SK-MEL-5 (cell line): ENCODE data around the gene FAM170B. TPM values are rescaled to one million over a fixed set of nuclear protein-coding genes. Genes with fewer than 3 reads are reported as not detected.

Source experiments
- DNase-seq: peaks from one replicate; pipeline ENCODE4 v3.0.0-alpha.2; 2016; ENCODE audit warnings: low read depth, low spot score
- in situ Hi-C: cut with HindIII; loops from 2 replicates; pipeline ENCODE4 v1.10.0; 2016; ENCODE audit warnings: low sequenced_read_pairs, high pct_unique_total_duplicates, low pct_unique_long_range_greater_than_20kb
- total RNA-seq: library from RNA; depleted of rRNA; stranded (reverse); fragments of >200 nt; shearing (Covaris generic); gene quantifications from 2 replicates; pipeline ENCODE4 v1.2.3, GENCODE V29; 2014

Gene FAM170B
- total RNA-seq, 1 experiment from 2014 or later = not detected

DNA sequence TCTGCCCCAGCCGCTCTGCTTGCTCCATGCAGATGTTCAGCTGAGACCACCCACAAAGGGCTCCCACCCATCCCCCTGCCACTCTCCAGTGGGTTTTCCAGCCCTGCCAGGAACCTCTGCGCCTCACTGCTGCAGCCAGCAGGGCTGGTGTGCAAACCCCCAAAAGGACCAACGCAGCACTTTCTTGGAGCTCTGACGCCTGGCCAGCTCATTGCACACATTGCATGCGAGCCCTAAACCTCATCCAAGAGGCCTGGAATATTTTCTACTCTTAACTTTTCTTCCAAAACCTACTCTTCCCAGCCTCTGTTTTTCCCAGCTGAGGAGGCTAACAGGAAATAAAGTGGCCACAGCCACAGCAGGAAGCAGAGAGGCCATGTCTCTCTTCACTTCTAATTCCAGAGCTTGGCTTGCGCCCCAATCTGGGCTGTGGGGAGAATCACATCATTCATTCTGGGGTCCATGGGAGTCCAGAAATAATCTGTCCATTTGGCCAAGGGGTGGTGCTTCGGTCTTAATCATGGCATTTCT lies 4.6 kb upstream of the FAM170B start:
- no peak for DNase-seq
- in situ Hi-C loops = no loop called here

DNA sequence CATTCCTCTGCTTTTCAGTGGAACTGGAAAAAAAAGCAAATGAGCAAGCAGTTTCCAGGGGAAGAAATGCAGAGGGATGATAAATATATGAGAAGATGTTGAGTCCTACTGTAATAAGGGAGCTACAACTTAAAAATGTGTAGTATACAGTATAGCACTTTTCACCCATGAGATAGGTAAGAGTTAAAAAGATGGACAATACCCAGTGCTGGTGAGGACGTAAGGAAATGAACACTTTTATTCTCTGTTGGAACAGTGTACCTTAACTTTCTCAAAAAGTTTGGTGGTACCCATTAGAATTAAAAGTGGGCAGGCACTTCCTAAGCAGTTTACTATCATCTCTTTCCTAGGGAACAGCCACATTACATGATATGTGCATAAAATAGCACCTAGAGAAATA lies 2.7 kb upstream of the FAM170B start:
- in situ Hi-C loops = no loop called here
- DNase-seq = no peak

DNA sequence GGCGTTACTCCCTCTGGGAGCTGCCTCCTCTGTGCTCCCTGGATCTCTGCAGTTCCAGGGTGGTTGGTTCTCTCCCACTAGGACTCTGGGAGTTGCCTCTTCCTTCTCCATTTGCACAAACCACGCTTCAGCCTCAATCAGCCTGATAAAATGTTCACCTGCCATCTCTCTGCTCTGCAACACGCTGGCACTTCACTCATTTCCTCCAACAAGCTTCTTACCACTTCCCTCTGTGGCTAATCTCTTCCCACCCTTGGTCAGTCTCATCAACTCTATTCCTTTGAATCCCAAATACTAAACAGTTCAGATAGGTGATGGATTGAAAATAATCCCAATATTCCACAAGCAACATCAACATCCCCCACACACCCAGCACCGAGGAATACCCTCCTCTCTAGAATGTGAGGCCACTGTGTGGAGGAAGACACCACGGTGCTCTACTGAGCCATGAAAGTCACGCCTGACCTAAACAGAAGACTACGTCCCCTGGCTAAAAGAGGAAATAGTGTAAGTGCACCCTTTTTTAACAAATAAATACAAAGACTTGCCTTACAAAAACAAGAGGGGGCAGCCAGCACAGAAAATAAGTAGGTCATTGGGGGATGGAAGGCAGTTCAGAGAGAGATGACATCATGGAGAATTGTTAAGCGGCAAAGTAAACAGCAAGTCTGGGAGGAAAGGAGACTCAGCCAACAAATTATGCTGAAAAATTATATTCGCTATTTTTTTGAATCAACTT lies 1.9 kb upstream of the FAM170B start:
- no peak for DNase-seq

DNA sequence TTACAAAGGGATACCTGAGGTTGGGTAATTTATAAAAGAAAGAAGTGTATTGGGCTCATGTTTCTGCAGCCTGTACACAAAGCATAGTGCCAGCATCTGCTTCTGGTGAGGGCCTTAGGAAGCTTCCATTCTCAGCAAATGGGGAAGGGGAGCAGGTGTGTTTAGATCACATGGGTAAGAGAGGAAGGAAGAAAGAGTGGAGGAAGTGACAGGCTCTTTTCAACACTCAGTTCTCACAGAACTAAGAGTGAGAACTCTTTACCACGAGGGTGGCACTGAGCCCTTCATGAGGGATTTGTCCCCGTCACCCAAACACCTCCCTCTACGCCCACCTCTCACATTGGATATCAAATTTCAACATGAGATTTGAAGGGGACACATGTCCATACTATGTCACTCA lies 506 bp upstream of the FAM170B start:
- in situ Hi-C loops = no loop called here
- DNase-seq = no peak

More for the DNA sequence above, 1.9 kb upstream of the FAM170B start:
- in situ Hi-C loops = no loop called here

DNA sequence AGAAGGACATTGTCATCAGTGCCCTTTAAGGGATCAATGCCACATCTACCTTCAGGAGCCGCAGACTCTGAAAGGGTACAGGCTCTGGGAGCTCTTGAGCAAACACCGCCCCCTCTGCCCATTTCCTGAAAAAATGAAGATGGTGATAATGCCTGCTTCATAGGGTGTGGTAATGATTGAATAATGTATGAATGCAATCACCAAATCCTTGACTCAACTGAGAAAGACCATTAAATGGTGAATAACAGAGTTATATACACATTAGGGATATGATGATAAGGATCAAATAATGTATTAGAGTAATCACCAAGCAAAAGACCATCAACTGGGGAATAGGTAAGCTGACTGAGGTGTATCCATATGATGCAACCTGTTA lies 1.5 kb downstream of the FAM170B start:
- in situ Hi-C loops = no loop called here
- DNase-seq = no peak

DNA sequence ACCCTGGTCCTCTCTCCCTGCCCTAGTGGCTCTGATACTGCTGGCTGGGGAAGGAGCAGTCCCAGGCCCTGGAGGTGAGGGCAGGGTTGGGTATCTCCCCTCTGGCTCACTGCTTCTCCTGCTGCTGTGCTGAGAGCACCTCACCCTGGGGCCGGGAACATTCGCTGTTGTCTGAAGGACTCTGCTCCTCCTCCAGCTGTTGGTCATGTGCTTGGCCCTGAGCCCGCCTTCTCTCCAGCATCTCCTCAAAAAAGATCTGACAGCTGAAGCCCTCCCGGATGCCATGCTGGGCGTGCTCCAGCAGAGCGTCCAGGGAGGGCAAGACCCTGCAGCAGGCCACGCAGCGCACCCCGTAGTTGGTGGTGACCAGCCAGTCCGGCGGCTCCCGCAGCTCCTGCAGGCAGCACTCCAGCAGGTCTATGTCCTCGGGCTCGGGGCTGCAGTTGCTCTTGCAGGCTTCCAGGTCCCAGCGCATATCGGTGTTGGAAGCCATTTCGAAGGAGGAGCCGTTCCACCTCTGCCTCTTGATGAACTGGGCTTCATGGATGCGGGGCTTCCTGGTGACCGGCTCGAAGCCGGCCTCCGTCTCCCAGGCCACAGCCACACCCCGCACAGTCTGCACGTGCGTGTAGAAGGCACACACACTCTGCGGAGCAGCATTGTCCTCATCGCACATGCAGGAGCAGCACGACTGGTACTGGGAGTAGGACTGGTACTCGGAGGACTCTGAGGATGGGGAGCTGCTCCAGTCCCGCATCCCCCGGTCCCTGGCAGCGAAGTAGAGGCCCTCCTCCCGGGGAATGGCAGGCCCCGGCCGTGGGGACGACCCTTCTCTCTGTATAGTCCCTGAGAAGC lies 2.1 kb downstream of the FAM170B start:
- in situ Hi-C loops = no loop called here
- no peak for DNase-seq

DNA sequence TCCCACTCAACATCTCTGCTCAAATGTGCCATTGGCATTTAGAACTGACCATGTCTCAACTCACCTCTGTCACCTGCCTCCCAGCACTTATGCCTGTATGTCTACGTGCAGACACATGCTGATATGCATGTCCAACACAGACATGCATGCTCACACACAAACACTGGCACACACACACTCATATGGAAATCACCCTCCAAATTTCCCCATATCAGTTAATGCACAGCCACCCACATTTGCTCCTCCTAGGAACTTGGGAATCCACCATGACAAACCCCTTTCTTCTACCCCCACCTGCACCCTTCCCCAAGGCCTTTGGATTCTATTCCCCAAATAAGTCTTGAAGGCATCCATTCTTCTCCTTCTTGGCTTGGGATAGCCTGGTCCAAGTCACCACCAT lies 4.4 kb downstream of the FAM170B start:
- DNase-seq = no peak
- in situ Hi-C loops = no loop called here

DNA sequence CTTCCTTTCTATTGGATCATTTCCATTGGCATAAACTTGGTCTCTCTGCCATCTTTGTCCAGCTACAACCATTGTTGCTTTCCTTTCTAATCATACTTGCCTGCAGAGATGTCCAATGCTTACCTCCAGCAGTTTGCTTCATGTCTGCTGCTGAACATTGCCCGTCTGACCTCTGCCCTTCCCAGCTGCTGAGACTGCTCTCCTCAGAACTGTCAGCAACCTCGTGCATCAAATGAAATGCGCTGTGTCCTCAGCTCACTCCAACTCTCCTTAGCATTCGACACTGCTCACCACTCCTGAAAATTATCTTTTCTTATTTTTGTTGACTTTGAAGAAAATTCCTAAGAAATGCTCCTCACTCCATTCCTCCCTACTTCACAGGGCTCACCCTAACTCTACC lies 5.0 kb downstream of the FAM170B start:
- DNase-seq = no peak
- in situ Hi-C loops = no loop called here

DNA sequence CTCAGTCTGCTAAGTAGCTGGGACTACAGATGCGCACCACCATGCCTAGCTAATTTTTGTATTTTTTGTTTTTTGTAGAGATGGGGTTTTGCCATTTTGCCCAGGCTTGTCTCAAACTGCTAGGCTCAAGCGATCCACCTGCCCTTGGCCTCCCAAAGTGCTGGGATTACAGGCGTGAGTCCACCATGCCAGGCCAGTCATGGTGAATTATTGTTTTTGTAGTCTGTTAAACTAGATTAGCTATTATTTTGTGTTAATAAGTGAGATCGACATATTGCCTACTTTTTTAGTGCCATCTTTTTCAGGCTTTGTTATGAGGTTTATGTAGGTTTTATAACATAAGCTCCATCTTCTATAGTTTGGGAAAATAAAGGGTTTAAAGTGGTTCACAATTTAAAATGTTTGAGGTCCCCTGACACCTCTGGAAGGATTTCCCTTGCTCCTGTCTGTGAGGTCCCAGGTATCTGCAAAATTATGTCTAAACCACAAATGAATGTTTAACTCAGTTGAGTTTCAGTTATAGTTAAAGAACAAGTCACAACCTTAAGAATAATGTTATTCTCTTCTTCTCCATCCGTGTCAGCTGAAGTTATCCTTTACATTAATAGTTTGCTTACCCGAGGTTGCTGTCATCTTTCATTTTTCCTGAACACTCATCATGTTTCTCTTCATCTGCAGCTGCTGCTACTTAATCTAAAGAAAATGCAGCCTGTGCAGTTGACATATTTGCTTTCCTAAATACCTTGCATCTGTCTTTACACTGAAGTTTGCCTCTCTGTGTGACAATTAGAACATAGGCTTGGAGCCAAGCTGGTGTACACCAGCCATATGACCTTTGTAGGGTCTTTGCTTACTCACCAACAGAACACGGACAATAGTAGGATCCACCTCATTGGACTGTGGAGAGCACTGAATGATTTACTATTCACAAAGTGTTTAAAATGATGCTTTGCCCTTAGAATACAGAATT lies 9.6 kb downstream of the FAM170B start:
- no peak for DNase-seq
- in situ Hi-C loops = no loop called here

DNA sequence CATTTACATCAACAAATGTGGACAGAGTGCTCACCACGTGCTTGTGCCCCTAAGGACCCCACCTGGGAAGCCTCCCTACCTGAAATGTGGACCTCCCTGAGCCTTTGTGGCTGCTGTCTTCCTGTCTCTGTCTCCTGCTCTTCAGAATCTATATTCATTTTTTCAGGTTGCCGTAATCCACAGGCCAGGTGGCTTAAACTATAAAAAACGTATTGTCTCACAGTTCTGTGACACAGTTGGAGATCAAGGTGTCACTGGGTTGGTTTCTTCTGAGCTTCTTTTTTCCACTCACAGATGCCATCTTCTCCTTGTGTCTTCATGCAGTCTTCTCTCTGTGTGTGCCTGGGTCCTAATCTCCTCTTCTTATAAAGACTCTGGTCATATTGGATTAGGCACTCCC lies 12.9 kb downstream of the FAM170B start:
- DNase-seq = no peak

DNA sequence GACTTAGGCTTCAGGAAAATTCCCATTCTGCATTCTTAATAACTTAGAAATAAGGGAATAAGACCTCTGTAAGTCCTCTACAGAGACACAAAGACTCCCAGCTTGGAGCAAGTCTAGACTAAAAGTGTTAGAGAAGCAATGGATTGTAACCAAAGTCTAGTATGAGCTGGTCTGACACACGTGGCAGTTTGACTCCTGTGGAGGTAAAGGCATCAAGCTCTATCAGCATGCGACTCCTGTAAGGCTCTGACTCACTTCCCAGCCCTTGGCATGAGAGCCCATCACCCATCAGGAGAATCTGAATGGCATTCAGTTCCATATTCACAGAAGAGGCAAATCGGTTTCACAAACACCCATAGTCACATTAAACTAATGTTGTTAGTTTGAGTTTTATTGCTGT lies 14.1 kb downstream of the FAM170B start:
- no peak for DNase-seq
- in situ Hi-C loops = no loop called here

More for the DNA sequence above, 12.9 kb downstream of the FAM170B start:
- in situ Hi-C loops = no loop called here

DNA sequence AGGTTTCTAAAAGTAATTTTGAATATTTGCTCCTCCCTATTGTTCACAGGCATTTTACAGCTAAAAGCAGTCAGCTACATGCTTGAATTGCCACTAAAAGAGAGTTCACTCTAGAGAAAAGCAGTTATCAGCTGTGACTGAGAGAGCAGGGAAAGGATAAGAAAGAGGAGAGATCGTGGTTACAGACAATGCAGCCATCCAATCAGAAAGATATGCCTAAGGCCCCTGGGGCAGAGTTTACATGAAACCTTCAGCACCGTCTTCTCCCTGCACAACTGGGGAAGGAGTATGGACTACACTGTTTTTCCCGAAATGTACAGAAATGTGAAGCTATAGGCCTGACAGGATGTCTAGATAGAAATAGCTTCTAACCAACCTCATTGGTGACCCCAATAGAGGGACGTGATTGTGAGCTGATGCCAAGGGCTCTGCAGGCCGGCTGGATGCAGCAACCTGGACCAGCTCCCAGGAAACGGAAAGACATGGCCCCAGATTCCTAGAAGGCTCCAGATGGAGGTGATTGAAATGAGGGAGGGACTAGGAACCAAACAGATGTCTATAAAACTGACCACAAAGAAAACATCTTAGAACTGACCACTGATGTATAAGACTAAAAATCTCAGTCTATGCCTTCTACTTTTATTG lies 15.3 kb downstream of the FAM170B start:
- no peak for DNase-seq
- in situ Hi-C loops = no loop called here

DNA sequence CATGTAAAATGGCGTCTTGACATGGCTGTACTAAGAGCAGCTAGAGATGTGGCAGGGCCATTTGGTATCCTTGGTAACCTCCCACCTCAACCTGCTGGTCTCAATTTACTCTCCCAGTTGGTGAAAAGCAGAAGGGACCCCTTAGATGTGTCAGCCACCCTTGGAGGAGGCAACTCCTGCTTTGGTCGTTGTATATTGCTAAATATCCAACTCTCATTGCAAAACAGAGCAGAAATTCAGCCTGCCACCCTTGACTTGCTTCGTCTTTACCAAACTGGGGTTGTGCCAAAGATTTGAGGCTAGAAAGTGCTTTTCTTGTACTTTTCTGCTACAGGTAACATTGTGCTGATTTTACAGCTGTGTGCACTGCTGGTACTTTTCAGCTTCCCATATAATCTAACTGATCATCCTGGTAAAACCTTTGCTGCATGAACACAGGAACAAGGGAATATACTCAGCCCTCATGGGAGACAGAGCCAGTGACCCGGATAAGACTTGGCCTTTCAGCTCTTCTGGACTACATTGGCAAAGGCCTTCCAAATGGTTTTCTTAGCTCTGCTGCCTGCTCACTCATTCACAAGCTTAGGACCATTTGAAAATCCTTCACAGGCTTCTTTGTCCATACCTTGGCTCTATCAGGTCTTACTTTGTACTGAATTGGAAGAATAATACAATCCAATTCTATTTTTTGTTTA lies 16.3 kb downstream of the FAM170B start:
- no peak for DNase-seq
- in situ Hi-C loops = no loop called here

DNA sequence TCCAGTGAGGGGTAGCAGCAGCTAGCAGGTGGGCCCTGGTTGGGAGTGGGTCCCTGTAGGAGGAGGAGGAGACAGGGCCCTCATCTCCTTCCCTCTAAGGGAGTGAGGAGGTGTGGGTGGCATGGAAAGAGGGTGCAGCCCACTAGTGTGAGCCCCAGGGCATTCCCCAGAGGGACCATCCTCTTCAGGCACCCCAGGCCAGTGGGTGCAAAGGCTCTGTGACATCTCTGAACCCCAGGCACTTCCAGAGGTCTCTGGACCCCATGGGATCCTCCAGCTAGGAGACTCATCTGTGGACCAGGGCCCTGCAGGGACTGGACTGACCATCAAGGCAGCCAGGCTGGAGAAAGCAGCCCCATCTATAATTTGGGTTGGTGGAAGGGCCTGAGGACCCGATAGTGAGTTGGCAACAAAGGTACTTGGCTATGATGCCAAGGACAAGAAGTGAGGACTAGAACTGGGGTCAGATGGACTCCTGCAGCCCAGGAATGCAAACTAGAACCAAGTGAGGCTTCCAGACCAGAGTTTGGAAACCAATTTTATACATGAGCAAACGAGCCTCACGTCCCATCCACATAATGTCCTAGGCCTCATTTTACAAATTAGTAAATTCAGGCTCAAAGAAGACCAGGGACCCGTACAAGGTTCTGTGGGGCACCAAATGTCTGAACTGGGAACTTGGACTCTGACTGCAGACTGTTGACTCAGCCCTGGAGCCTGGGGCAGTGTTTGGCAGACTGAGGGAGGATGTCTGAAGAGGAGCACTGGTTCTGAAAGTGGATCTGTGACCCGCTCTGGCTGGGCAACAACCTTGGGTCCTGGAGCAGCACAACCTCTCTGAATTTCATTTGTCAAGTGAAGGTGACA lies 17.1 kb downstream of the FAM170B start:
- no peak for DNase-seq
- in situ Hi-C loops = no loop called here

DNA sequence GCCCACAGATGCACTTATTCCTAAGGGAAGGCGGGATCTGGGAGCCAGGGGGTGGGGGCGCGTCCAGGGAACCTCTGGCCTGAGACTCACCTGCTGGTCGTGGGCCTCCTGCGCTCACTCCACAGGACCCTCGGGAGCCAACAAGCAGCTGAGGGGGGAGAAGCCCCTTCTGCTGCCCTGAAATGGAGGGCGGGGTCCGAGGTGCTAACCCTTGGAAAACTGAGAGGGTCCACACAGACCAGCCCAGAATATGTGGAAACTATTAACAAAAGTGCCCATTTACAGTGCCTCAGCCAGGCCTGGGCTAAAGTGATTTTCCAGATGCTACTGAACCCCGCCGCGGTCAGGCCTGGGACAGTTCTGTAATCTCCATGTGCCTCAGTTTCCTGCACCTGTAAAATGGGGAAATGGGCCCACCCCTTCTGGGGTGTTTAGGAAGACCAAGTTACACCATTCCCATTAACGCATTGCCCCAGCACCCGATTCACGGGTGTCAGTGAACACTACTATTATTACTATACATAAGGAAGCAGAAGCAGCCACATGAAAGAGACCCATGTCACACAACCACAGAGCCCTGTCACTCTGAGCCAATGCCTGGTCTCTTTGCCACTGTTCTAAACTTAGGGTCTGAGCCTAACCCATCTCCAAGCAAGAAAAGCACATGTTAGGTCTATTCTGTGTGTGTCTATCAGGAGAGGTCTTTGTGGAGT lies 17.9 kb downstream of the FAM170B start:
- in situ Hi-C loops = no loop called here
- no peak for DNase-seq
